Measurements from ENCODE around the gene ZNF302.
A peak's percentile ranks its signal among the peaks of the same experiment; 100 is the strongest.

Gene ZNF302

DNA sequence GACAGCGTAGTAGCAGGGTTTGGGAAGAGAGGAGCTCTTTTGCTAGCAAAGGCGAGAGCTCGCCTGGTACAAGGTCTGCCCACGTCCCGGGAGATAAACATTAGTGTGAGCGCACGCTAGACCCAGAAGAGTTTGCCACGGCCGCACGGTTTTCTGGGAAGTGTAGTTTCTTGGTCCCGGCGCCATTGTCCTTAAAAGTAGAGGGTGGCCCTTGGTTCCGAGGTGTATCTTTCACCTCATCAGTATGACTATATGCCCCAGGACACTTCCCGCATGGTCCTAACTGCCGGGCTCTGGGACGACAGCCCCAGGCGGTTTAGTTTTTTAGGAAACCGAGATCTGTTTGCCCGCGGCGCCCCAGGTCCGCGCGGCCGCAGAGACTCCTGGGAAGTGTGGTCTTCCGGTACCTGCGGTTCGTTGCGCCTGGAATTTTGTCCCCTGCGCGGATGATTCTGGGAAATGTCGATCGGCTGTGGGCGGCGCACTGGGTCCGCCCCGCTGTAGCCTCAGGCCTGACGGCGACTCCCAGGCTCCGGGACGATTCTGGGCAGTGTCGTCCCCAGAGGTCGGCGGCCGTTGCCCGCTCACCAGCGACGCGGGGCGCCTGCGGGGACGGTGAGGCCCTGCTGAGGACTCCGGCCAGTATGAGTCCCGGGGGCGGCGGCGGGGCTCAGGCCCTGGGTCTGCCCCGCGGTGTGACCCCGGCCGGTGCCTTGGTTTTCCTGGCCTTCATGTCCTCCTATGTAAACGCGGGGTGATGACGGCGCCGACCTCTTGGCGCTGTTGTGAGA is 56.5 kb downstream of the ZNF302 start, which contains the start of gene ZNF181:
Gene ZNF181 (plus strand): TSS at position 498 of the 791 bp plus-strand sequence. CDS start 795 bp downstream, outside the sequence.
- peak; percentile 76 for DNase-seq

DNA sequence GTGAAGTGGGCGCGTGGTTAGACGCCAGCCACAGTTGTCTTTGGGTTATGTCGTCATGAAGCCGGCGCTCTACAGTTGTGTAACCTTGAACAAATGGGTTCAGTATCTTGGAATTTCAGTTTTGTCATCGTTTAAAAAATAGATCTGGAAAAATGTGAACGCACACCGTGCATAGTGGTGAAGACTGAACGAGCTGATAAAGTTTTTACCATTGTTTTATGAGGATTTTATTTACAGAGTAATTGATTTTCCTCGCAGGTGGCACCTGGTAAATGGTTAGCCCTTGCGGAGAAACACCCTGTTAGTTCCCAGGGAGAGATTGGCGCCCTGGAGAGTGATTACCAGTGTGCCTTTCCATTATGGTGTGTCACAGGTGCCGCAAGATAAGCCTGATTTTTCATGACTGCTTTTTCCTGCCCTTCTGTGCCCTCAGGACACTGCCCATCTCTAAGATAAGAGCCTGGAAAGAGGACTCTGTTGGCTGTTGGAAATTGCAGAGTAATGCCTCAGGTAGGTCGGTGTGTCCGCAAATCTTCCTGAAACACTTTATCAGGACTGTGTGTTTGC is 57.1 kb downstream of the ZNF302 start:
- DNase-seq = no peak

Measured in stimulated activated CD4-positive, alpha-beta T cell treated with anti-CD3 and anti-CD28 coated beads, Interleukin-12 subunit alpha, Interleukin-12 subunit beta, amount 100 ng/mL, for 4 hours (primary cell).